Colonic mucosa (tissue), 4 donors: Measurements from ENCODE around the gene TENM4. TPM values are rescaled to one million over a fixed set of nuclear protein-coding genes. Genes with fewer than 3 reads are reported as not detected.

ENCODE experiments used
- DNase-seq: peaks from one replicate; pipeline ENCODE4 v3.0.0-alpha.2; 2020
- H3K27ac ChIP-seq: fragments of 200-600 bp; one replicate; pipeline ENCODE4 v1.8.0; 2021
- H3K27me3 ChIP-seq: fragments of 200-600 bp; one replicate; pipeline ENCODE4 v1.8.0; 2021
- H3K36me3 ChIP-seq: fragments of 200-600 bp; one replicate; pipeline ENCODE4 v1.8.0; 2021
- H3K4me1 ChIP-seq: fragments of 200-600 bp; one replicate; pipeline ENCODE4 v1.8.0; 2021; ENCODE audit warnings: mild to moderate bottlenecking
- H3K4me3 ChIP-seq: fragments of 200-600 bp; one replicate; pipeline ENCODE4 v1.8.0; 2021
- H3K9ac ChIP-seq, 2 donors: one replicate each; pipeline ENCODE4 v1.7.0; 2013; ENCODE audit warnings: control low read depth in 2 of 2, low read depth in 2 of 2, low read length in 2 of 2
- H3K9me3 ChIP-seq: fragments of 200-600 bp; one replicate; pipeline ENCODE4 v1.8.0; 2021
- intact Hi-C: fragments of 100-400 bp; cut with DNase I; formaldehyde crosslinking; loops from one replicate; pipeline ENCODE4 v1.14.1; 2022
- total RNA-seq, 2 donors: library from RNA; stranded (reverse); fragmentation: NEBNext Ultra II Directional in 1 of 2; extraction: Animal tissue kit (Norgen Biotek cat#: 25700) in 1 of 2; gene quantifications; one replicate each; pipeline ENCODE4 v1.2.1, GENCODE V29; 2021
- TF ChIP-seq, protein P1 (sequence below): fragments of 200-600 bp; IDR thresholded peaks from one replicate; pipeline ENCODE4 v1.8.0; 2022; ENCODE audit warnings: antibody characterized with exemption, mild to moderate bottlenecking
- donor health status: healthy.
- donor health status: DM: no; HTN: no; CAD: no.
- donor health status: DM: no; HTN: no; CAD: no.

The TENM4 gene
- total RNA-seq, 2 donors from 2014 or later, result 0.48 to 1.2 TPM

DNA sequence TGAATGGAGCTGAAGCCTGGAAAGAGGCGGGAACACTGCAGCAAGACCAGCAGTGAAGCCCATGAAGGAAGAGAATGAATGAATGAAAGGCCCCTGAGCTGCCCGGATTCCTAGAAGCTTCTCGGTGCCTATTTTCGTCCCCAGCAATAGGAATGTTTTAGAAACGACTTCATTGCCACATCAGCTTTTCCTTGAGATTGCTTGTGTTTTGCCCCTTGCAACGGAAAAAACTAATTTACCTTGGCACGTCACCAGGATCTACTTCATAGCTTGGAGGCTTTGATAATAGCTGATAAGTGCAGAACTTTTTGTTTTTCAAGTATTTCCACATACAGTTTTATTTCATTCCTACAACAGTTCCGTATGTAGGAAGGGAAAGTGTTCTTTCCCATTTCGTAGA is 617.2 kb downstream of the TENM4 start:
- no peak for DNase-seq
- no peak overlapping the region for H3K27ac ChIP-seq
- intact Hi-C loops, result no loop called here

DNA sequence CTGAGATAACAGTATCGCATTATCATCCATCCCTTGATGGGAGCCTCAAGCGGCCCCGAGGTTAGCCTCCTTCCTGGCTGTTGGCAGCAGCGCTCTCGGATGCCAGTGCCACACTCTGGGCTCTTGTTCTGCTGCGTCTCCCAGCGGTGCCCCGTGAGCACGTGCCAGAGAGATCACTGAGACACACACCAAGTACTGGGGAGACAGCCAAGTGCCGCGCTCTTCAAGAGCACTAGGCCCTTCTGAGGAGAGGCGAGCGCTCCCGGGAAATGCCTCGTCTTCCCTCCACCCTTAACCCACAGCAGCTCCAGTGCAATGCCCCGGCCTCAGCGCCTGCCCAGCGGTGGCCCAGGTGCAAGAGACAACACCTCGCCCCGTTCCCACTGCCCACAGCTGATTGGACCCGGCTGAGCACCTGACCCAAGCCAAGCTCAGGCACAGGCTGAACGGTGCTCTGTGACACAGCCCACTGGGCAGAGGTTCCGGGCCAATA is 617.9 kb downstream of the TENM4 start:
- Histone ChIP-seq H3K36me3 (no peaks in the 10 kb centered on the region), H3K4me3 (no peak overlapping the region), H3K4me1 (no peaks in the 10 kb centered on the region), H3K27me3 (no peaks in the 10 kb centered on the region), H3K27ac (no peak overlapping the region), H3K9ac (no peak overlapping the region), H3K9me3 (no peaks in the 10 kb centered on the region)
- TF ChIP-seq, protein P1, sequence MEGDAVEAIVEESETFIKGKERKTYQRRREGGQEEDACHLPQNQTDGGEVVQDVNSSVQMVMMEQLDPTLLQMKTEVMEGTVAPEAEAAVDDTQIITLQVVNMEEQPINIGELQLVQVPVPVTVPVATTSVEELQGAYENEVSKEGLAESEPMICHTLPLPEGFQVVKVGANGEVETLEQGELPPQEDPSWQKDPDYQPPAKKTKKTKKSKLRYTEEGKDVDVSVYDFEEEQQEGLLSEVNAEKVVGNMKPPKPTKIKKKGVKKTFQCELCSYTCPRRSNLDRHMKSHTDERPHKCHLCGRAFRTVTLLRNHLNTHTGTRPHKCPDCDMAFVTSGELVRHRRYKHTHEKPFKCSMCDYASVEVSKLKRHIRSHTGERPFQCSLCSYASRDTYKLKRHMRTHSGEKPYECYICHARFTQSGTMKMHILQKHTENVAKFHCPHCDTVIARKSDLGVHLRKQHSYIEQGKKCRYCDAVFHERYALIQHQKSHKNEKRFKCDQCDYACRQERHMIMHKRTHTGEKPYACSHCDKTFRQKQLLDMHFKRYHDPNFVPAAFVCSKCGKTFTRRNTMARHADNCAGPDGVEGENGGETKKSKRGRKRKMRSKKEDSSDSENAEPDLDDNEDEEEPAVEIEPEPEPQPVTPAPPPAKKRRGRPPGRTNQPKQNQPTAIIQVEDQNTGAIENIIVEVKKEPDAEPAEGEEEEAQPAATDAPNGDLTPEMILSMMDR, result no peak
- intact Hi-C loops, result no loop called here
- no peak for DNase-seq

More for the DNA sequence above, 617.2 kb downstream of the TENM4 start:
- no peaks in the 10 kb centered on the region for H3K4me1 ChIP-seq
- no peak overlapping the region for H3K9ac ChIP-seq
- H3K36me3 ChIP-seq, result no peaks in the 10 kb centered on the region
- TF ChIP-seq, protein P1, result no peak
- no peaks in the 10 kb centered on the region for H3K27me3 ChIP-seq
- no peak overlapping the region for H3K4me3 ChIP-seq
- no peaks in the 10 kb centered on the region for H3K9me3 ChIP-seq

DNA sequence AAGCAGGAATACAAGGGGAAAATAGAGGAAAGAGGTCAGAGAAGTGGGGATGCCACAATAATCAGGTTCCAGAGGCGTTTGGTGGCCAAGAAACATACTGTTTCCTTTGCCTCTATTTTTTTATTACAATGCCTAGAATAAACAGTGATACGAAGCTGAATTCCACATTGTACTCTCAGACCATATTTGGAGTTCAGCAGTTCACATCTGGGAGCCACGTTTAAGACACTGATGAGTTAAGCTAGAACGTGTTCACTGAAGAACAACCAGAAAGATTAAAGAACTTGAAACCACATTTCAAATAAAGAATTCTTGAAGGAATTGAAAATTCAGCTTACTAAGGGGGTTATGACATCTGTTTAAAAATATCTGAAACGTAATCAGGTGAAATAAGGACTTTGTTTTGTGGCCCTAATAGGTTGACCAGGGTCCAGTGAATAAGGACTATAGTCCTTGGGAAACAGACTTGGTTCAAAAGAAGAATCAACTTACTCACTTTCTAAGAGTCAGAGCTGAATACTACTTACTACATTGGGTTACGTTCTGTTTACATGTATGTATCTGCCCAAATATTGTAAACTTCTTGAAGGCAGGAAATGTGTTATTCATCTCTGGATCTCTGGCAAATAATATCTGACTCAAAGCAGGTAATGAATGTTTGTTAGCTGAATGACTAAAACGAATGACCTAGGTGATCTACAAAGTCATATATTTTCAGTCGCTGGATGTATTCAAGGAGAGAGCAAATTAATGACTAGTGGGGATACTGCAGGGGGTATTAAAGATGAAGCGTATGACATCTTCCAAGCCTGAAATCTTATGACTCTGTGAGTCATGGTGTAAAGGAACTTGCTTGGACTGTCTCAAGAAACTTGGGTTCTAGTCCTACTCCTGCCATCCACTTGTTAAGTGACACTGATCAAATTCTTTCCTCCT is 619.2 kb downstream of the TENM4 start:
- H3K27ac ChIP-seq, result no peak overlapping the region
- no peaks in the 10 kb centered on the region for H3K4me1 ChIP-seq
- H3K36me3 ChIP-seq, result no peaks in the 10 kb centered on the region
- H3K9me3 ChIP-seq, result no peaks in the 10 kb centered on the region
- TF ChIP-seq, protein P1, result no peak
- H3K4me3 ChIP-seq, result no peak overlapping the region
- H3K27me3 ChIP-seq, result no peaks in the 10 kb centered on the region
- no peak for DNase-seq
- intact Hi-C loops, result no loop called here
- no peak overlapping the region for H3K9ac ChIP-seq

DNA sequence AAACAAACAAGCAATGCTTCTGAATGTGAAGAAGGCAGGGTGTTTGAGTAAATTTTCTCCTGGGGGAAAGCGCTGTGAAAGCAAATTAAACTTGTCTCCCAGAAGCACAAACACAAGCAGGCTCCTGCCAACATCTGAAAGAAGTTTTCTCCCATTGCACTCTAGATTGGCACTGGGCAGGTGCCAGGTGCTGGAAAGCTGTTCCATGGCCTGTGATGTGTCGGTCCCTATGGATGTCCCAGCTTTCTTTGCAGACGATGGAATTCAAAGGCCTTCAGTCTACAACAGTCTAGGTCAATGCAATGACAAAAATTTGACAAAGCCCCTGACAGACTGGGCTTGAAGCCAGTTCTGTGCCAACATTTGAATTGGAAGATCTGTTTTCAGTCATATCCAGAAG is 620.1 kb downstream of the TENM4 start:
- DNase-seq, result no peak
- Histone ChIP-seq H3K36me3 (no peaks in the 10 kb centered on the region), H3K9ac (no peak overlapping the region), H3K4me3 (no peak overlapping the region), H3K4me1 (no peaks in the 10 kb centered on the region), H3K9me3 (no peaks in the 10 kb centered on the region), H3K27ac (no peak overlapping the region), H3K27me3 (no peaks in the 10 kb centered on the region)
- TF ChIP-seq, protein P1, result no peak
- intact Hi-C loops, result no loop called here

DNA sequence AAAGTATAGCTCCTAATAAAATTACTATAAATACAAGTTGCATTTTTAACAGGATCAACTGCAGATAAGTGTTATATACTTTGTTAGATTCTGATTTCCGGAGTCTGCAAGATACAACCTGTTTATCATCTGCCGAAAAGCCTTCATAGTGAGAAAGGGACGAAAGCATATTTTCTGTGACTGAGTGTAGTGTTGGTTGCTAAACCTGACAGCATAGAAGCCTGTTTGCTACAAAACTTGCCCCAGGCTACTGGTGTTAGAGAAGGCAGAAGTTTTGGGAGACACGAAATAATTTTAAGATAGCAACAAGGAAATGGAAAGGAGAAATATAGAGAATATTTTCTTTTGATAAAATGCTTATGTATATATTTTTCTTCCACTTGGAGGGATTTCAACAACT is 622.6 kb downstream of the TENM4 start:
- no peak for DNase-seq
- intact Hi-C loops, result no loop called here

More for the DNA sequence above, 622.6 kb downstream of the TENM4 start:
- Histone ChIP-seq H3K4me3 (no peak overlapping the region), H3K27ac (no peak overlapping the region), H3K9ac (no peak overlapping the region), H3K9me3 (no peaks in the 10 kb centered on the region), H3K36me3 (no peaks in the 10 kb centered on the region), H3K4me1 (no peaks in the 10 kb centered on the region), H3K27me3 (no peaks in the 10 kb centered on the region)
- TF ChIP-seq, protein P1, result no peak
